CD4-positive, alpha-beta memory T cell (primary cell): ENCODE data around the gene MTA3. TPM values are rescaled to one million over a fixed set of nuclear protein-coding genes. Genes with fewer than 3 reads are reported as not detected.
"Not testable (repeated sequence)": the region's sequence is repeated elsewhere in the genome, so short reads cannot be mapped to it uniquely, and the experiment has no call there.

Source experiments
- CTCF ChIA-PET: fragments of 350-600 bp; sonication (Branson Sonifier 250); formaldehyde crosslinking; loops from one replicate; lab custom pipeline; 2021; ENCODE audit warnings: inconsistent platforms; ENCODE audit not compliant: partially characterized antibody; lab: Charles Lee
- POLR2A ChIA-PET: fragments of 350-600 bp; sonication (Branson Sonifier 250); formaldehyde crosslinking; loops from one replicate; lab custom pipeline; 2021; ENCODE audit not compliant: partially characterized antibody; lab: Charles Lee
- DNase-seq, 5 donors: peaks; one replicate each; pipeline versions ENCODE4 v3.0.0 to v3.0.0-alpha.2; 2020 to 2022; ENCODE audit warnings: mixed read lengths in 1 of 5
- H3K27ac ChIP-seq: one replicate; pipeline ENCODE4 v1.7.0; 2013; ENCODE audit warnings: low read depth, low read length
- H3K27me3 ChIP-seq: 2 replicates; pipeline ENCODE4 v1.7.0; 2013; ENCODE audit warnings: mild to moderate bottlenecking, low read length, moderate library complexity; ENCODE audit not compliant: insufficient read depth
- H3K36me3 ChIP-seq: 2 replicates; pipeline ENCODE4 v1.7.0; 2013; ENCODE audit warnings: mild to moderate bottlenecking, low read length, moderate library complexity; ENCODE audit not compliant: insufficient read depth
- H3K4me1 ChIP-seq: 2 replicates; pipeline ENCODE4 v1.7.0; 2013; ENCODE audit warnings: mild to moderate bottlenecking, low read length, moderate library complexity; ENCODE audit not compliant: insufficient read depth
- H3K4me3 ChIP-seq, 2 donors: one replicate each; pipeline ENCODE4 v1.7.0; 2013; ENCODE audit warnings: low read length in 2 of 2, mild to moderate bottlenecking in 1 of 2
- H3K9me3 ChIP-seq, 2 donors: one replicate each; pipeline ENCODE4 v1.7.0; 2013; ENCODE audit warnings: low read length in 2 of 2, control low read depth in 1 of 2; ENCODE audit not compliant: control insufficient read depth in 1 of 2
- H3K27ac Mint-ChIP-seq, 7 donors: one replicate each; pipeline ENCODE4 v1.8.0; 2020 to 2021; ENCODE audit warnings: mixed read lengths in 7 of 7, mild to moderate bottlenecking in 6 of 7, inconsistent platforms in 3 of 7, moderate library complexity in 3 of 7
- H3K27me3 Mint-ChIP-seq, 2 donors: one replicate each; pipeline ENCODE4 v1.8.0; 2020 to 2021; ENCODE audit warnings: mixed read lengths in 2 of 2
- H3K36me3 Mint-ChIP-seq, 2 donors: one replicate each; pipeline ENCODE4 v1.8.0; 2020 to 2021; ENCODE audit warnings: mixed read lengths in 2 of 2, inconsistent platforms in 1 of 2, mild to moderate bottlenecking in 1 of 2
- H3K4me1 Mint-ChIP-seq, 4 donors: one replicate each; pipeline ENCODE4 v1.8.0; 2020 to 2021; ENCODE audit warnings: mixed read lengths in 4 of 4, mild to moderate bottlenecking in 1 of 4
- H3K4me3 Mint-ChIP-seq, 8 donors: one replicate each; pipeline ENCODE4 v1.8.0; 2020 to 2021; ENCODE audit warnings: mixed read lengths in 8 of 8, mild to moderate bottlenecking in 7 of 8, moderate library complexity in 6 of 8, inconsistent platforms in 3 of 8
- H3K9me3 Mint-ChIP-seq, 8 donors: one replicate each; pipeline ENCODE4 v1.8.0; 2020 to 2021; ENCODE audit warnings: mixed read lengths in 8 of 8, mild to moderate bottlenecking in 5 of 8, inconsistent platforms in 3 of 8, moderate library complexity in 1 of 8
- intact Hi-C: fragments of 100-400 bp; cut with micrococcal nuclease; formaldehyde crosslinking; loops from one replicate; pipeline ENCODE4 v1.15.1; 2023
- polyA plus RNA-seq, 2 donors: library from polyadenylated mRNA; unstranded; fragments of 300-500 nt; fragmentation: Illumina TruSeq; gene quantifications; one replicate each; pipeline ENCODE4 v1.2.3, GENCODE V29; 2021
- total RNA-seq, 2 experiments: library from RNA; stranded (reverse); gene quantifications; one replicate each; pipeline ENCODE4 v1.2.3, GENCODE V29; 2021

The MTA3 gene
- total and polyA plus RNA-seq, 4 experiments from 2014 or later, result 7.7 to 21.3 (median 13.3) TPM

DNA sequence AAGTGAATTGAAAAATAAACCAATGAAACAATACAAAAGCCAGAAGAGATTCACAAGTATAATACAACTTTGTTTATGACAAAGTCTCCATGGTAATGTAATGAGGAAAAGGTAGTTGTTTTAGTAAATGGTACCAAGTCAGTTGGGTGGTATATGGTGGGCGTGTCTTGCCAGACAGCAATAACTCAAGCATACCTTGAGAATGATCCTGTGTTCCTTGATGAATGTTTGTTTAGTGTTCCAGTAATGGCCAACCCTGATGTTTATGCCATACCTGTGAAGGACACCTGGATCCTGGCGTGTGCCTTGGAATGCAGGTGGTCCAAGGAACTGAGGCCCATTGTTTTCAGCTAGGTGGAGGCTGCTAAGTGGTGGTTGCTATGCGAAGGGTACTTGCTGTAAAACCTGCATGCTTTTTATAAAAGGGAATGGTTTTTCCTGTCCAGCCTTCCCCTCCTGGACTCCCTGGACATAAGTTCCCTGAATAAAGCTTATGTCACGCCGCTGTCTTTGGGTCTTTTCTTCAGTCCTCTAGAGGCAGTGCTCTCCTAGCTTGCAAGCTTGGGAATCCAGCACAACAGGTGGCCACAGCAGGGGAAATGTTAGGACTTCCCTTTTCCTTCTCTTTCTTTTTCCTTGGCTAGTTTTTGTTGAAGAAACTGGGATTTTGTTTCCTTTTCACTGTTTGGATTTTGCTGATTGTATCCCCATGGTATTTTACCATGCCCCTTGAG, 54.7 kb downstream of the MTA3 start:
- H3K27me3 Mint-ChIP-seq, result no peaks in the 10 kb centered on the region
- no peak overlapping the region for H3K4me3 Mint-ChIP-seq
- no peak overlapping the region for H3K4me3 ChIP-seq
- H3K4me1 Mint-ChIP-seq, result peaks cover 0 to 7% (median 3%) of the 10 kb centered on the region in 4 donors
- intact Hi-C loops, result no loop called here
- no peaks in the 10 kb centered on the region for H3K4me1 ChIP-seq
- no peak for DNase-seq
- peaks cover 13 to 25% of the 10 kb centered on the region in 2 donors for H3K36me3 Mint-ChIP-seq
- H3K9me3 Mint-ChIP-seq, result no peaks in the 10 kb centered on the region
- peaks cover 5% of the 10 kb centered on the region for H3K36me3 ChIP-seq
- H3K27ac Mint-ChIP-seq, result no peak overlapping the region
- ChIA-PET CTCF (no interaction called here), POLR2A (no interaction called here)
- H3K27ac ChIP-seq, result no peak overlapping the region
- no peaks in the 10 kb centered on the region for H3K9me3 ChIP-seq
- H3K27me3 ChIP-seq, result no peaks in the 10 kb centered on the region

DNA sequence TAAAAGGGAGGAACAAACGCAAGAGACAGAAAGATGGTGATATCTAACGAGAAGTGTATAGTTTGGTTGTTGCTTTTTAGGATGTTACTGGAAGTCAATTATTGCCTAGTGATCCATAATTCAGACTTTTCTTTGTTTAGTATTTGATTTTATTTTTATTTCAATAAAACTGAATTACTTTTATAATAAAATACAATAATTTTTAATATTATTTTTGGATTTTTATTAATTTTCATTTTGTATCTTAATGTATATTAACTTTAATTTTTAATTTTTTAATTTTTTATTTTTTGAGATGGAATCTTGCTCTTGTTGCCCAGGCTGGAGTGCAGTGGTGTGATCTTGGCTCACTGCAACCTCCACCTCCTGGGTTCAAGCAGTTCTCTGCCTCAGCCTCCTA, 55.6 kb downstream of the MTA3 start:
- intact Hi-C loops, result no loop called here
- H3K9me3 Mint-ChIP-seq, result no peaks in the 10 kb centered on the region
- no peaks in the 10 kb centered on the region for H3K27me3 Mint-ChIP-seq
- POLR2A ChIA-PET, result no interaction called here
- Histone ChIP-seq H3K9me3 (no peaks in the 10 kb centered on the region), H3K36me3 (peaks cover 5% of the 10 kb centered on the region), H3K27me3 (no peaks in the 10 kb centered on the region), H3K4me1 (no peaks in the 10 kb centered on the region), H3K4me3 (no peak overlapping the region), H3K27ac (no peak overlapping the region)
- H3K36me3 Mint-ChIP-seq, result peaks cover 8 to 20% of the 10 kb centered on the region in 2 donors
- H3K4me3 Mint-ChIP-seq, result no peak overlapping the region
- no peak overlapping the region for H3K27ac Mint-ChIP-seq
- CTCF ChIA-PET, result no interaction called here
- peaks cover 0 to 4% (median under 1%) of the 10 kb centered on the region in 4 donors for H3K4me1 Mint-ChIP-seq
- no peak for DNase-seq

DNA sequence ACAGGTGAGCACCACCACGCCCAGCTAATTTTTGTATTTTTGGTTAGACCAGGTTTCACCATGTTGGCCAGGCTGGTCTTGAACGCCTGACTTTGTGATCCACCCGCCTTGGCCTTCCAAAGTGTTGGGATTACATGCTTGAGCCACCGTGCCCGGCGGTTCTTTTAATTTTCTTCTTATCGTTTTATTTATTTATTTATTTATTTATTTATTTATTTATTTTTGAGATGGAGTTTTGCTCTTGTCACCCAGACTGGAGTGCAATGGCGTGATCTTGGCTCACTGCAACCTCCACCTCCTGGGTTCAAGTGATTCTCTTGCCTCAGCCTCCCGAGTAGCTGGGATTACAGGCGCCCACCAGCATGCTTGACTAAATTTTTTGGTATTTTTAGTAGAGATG, 59.6 kb downstream of the MTA3 start:
- H3K4me1 Mint-ChIP-seq, H3K27ac ChIP-seq, H3K36me3 Mint-ChIP-seq, H3K27me3 ChIP-seq, DNase-seq, H3K4me3 Mint-ChIP-seq, H3K4me1 ChIP-seq, H3K27me3 Mint-ChIP-seq, H3K9me3 ChIP-seq, H3K36me3 ChIP-seq, intact Hi-C loops, H3K4me3 ChIP-seq, CTCF ChIA-PET, H3K27ac Mint-ChIP-seq, H3K9me3 Mint-ChIP-seq: not testable (repeated sequence)
- POLR2A ChIA-PET, result interaction anchor here (0.7 kb wide), 1 partner anchor 21 kb away, joined by 4 read pairs; no protein-coding TSS in a partner anchor

DNA sequence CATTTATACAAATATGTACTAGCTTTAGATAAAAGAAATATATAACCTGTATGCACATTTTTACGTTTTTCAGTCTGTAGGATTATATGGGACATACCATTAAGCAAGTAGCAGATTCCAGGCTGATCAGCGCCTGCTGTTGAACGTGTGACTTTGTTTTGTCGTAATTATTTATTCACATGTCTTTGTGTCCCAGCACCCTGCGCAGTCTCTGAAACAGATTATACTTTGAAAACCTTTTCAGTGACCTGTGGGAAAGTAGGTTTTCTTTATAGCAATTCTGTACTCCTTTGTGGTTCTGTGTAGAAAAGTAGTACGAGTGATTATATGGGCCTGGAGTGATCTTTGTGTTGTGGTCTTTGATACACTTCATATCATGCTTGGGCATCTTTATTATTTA, 68.5 kb downstream of the MTA3 start:
- CTCF ChIA-PET, result no interaction called here
- Histone ChIP-seq H3K36me3 (no peaks in the 10 kb centered on the region), H3K9me3 (no peaks in the 10 kb centered on the region), H3K27ac (no peak overlapping the region), H3K4me3 (no peak overlapping the region), H3K4me1 (no peaks in the 10 kb centered on the region), H3K27me3 (no peaks in the 10 kb centered on the region)
- POLR2A ChIA-PET, result no interaction called here
- Mint-ChIP-seq H3K4me1 (peaks cover 0 to 2% (median 0%) of the 10 kb centered on the region in 4 donors), H3K27me3 (no peaks in the 10 kb centered on the region), H3K27ac (no peak overlapping the region), H3K4me3 (no peak overlapping the region), H3K9me3 (no peaks in the 10 kb centered on the region), H3K36me3 (peaks cover 0 to 9% of the 10 kb centered on the region in 2 donors)
- intact Hi-C loops, result no loop called here
- no peak for DNase-seq

DNA sequence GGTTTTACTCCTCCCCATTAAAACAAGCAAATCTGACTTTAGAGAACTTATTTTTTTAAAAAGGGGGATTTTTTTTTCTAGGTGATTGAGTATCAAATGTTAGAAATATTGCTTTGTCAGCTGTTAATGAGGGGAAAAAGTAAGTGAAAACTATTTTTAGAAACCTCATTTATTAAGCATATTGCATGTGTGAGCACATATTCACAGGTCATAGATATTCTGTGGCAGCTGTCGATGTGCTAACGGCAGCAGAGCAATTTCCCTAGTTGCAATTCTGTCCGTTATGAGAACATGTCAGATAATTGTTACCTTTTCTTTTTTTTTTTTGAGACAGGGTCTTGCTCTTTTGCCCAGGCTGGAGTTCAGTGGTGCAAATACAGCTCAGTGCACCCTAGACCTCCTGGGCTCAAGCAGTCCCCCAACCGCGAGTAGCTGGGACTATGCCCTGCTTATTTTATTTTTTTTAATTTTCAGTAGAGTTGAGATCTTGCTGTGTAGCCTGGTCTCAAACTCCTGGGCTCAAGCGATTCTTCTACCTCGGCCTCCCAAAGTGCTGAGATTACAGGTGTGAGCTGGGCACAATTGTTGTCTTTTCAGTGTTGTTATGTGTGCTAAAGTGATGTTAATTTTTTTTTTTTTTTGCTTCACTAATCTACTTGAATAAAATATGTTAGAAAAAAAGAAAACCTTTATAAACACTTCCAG, 69.8 kb downstream of the MTA3 start:
- no peak overlapping the region for H3K27ac ChIP-seq
- no peak for DNase-seq
- Mint-ChIP-seq H3K4me3 (no peak overlapping the region), H3K27ac (no peak overlapping the region), H3K9me3 (no peaks in the 10 kb centered on the region), H3K27me3 (no peaks in the 10 kb centered on the region), H3K4me1 (peaks cover 0 to 2% (median 0%) of the 10 kb centered on the region in 4 donors), H3K36me3 (peaks cover 3 to 19% of the 10 kb centered on the region in 2 donors)
- intact Hi-C loops, result no loop called here
- H3K4me1 ChIP-seq, result no peaks in the 10 kb centered on the region
- no peaks in the 10 kb centered on the region for H3K27me3 ChIP-seq
- no peaks in the 10 kb centered on the region for H3K9me3 ChIP-seq
- POLR2A ChIA-PET, result no interaction called here
- CTCF ChIA-PET, result interaction anchor here (0.7 kb wide), 4 partner anchors 12 to 78 kb away, joined by 3 to 4 read pairs (median 3); no protein-coding TSS in a partner anchor
- H3K4me3 ChIP-seq, result no peak overlapping the region
- no peaks in the 10 kb centered on the region for H3K36me3 ChIP-seq

DNA sequence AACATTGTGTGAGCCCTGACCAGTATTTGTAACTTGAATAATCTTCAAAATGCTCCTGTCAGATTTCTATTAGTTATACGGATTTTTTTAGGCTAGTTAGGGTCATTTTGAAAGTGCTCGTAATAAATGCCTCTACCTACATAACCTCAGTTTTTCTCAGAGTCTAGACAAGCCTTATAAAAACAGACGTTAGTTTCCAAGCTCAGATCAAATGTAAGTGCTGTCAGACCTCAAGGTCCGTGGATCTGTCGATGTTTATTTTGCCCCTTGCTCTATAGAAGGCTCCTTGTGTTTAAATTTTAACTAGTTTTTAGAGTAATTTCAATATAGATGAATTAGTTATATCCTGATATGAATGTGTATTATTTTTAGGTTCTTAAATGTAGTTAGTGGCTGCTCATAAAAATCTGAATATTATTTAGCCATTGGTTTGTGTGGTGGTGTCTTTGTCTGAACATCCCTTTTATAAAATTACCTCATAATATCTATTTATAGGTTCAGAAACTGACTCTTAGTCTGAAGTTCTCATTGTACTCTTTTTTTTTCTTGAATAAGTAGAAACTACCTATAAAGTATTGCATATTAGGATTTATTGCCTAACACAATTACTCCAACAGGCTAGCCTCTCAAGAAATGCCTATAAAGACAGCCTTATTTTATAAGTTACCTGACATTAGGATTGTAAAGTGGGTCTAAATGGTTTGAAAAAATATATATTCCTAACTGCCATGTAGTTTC, 71.1 kb downstream of the MTA3 start:
- Histone ChIP-seq H3K4me3 (no peak overlapping the region), H3K27me3 (no peaks in the 10 kb centered on the region), H3K4me1 (no peaks in the 10 kb centered on the region), H3K36me3 (no peaks in the 10 kb centered on the region), H3K9me3 (no peaks in the 10 kb centered on the region), H3K27ac (no peak overlapping the region)
- H3K9me3 Mint-ChIP-seq, result no peaks in the 10 kb centered on the region
- no peak overlapping the region for H3K4me3 Mint-ChIP-seq
- H3K27ac Mint-ChIP-seq, result no peak overlapping the region
- no peaks in the 10 kb centered on the region for H3K4me1 Mint-ChIP-seq
- intact Hi-C loops, result no loop called here
- CTCF ChIA-PET, result no interaction called here
- no peaks in the 10 kb centered on the region for H3K27me3 Mint-ChIP-seq
- H3K36me3 Mint-ChIP-seq, result peaks cover 4 to 21% of the 10 kb centered on the region in 2 donors
- no peak for DNase-seq
- POLR2A ChIA-PET, result no interaction called here

DNA sequence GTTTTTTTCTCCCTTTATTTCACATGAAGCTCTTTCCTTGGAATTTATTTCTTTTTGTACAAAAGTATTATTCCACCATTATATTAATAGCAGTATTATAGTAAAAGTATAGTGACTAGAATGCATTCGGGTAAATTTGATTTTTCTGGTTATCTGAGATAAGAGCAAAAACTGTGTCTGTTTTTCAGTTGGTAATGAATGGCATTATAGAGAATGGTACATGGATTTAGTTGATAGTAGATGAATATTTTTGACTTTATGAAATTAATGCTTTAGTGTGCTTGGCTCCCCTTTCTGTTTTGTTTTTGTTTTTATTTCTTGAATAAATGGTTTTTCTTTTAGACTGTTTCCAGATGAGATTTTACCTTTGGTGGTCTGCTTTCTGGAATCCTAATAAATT, 71.8 kb downstream of the MTA3 start:
- Histone ChIP-seq H3K4me3 (no peak overlapping the region), H3K4me1 (no peaks in the 10 kb centered on the region), H3K27ac (no peak overlapping the region), H3K36me3 (no peaks in the 10 kb centered on the region), H3K9me3 (no peaks in the 10 kb centered on the region), H3K27me3 (no peaks in the 10 kb centered on the region)
- Mint-ChIP-seq H3K27ac (no peak overlapping the region), H3K27me3 (no peaks in the 10 kb centered on the region), H3K9me3 (no peaks in the 10 kb centered on the region), H3K4me1 (no peaks in the 10 kb centered on the region), H3K4me3 (no peak overlapping the region), H3K36me3 (peaks cover 10 to 22% of the 10 kb centered on the region in 2 donors)
- intact Hi-C loops, result no loop called here
- DNase-seq, result no peak
- POLR2A ChIA-PET, result no interaction called here
- CTCF ChIA-PET, result no interaction called here
